MG63 (cell line): ENCODE results near the gene CHAF1A. TPM values are rescaled to one million over a fixed set of nuclear protein-coding genes. Genes with fewer than 3 reads are reported as not detected.

Experiments
- DNase-seq: peaks from one replicate; pipeline ENCODE4 v3.0.0-alpha.2; 2020
- H3K27me3 ChIP-seq: fragments of 250-450 bp; sonication (Bioruptor Pico); 2 replicates; pipeline ENCODE4 v1.5.1; 2020; ENCODE audit warnings: mild to moderate bottlenecking, moderate library complexity
- H3K36me3 ChIP-seq: fragments of 250-450 bp; sonication (Bioruptor Pico); 2 replicates; pipeline ENCODE4 v1.5.1; 2020; ENCODE audit warnings: mild to moderate bottlenecking, moderate library complexity
- H3K4me3 ChIP-seq: fragments of 250-450 bp; sonication (Bioruptor Pico); 2 replicates; pipeline ENCODE4 v1.5.1; 2020; ENCODE audit warnings: mild to moderate bottlenecking, moderate library complexity
- H3K9me3 ChIP-seq: fragments of 250-450 bp; sonication (Bioruptor Pico); 2 replicates; pipeline ENCODE4 v1.5.1; 2020; ENCODE audit warnings: mild to moderate bottlenecking, moderate library complexity
- total RNA-seq: library from RNA; depleted of rRNA; stranded (reverse); fragments of >200 nt; shearing (Covaris generic); gene quantifications from 2 replicates; pipeline ENCODE4 v1.2.3, GENCODE V29; 2014; ENCODE audit warnings: low replicate concordance; rRNA removed

The CHAF1A gene
- total RNA-seq, 1 experiment from 2014 or later: 24.7 TPM

GRCh38 chr19:4473011-4473762, 70.7 kb downstream of the CHAF1A start:
- no peaks in the 10 kb centered on the region for H3K9me3 ChIP-seq
- H3K27me3 ChIP-seq: no peaks in the 10 kb centered on the region
- H3K4me3 ChIP-seq: peak overlapping the region; percentile 62
- no peak for DNase-seq
- H3K36me3 ChIP-seq: no peaks in the 10 kb centered on the region

GRCh38 chr19:4473763-4474513, 71.5 kb downstream of the CHAF1A start:
- DNase-seq: no peak
- H3K4me3 ChIP-seq: no peak overlapping the region
- H3K36me3 ChIP-seq: no peaks in the 10 kb centered on the region
- no peaks in the 10 kb centered on the region for H3K9me3 ChIP-seq
- no peaks in the 10 kb centered on the region for H3K27me3 ChIP-seq

DNA sequence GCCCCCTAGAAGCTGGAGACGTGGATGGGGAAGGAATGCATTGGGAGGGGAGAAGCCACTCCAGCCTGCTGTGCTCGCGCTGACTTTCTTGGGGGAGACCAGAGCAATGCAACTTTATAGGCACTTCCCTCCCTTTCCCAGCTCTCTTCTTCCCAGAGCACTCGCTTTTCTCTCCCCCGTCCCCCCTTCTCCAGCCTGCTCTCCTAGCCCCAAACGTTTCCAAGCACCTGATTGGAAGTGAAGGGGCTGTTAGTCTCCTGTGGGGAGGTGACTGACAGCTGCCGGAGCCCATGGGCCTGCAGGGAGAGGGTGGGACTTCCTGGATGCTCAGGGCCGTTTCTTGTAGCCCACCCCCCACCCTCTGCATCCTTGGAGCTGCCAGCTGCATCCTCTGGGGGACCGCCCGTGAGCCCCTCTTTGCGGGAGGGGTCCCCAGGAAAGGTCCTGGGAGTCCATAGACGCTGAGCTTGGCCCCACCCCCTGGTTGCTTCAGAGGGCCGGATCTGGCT, 72.1 kb downstream of the CHAF1A start:
- no peaks in the 10 kb centered on the region for H3K27me3 ChIP-seq
- no peaks in the 10 kb centered on the region for H3K9me3 ChIP-seq
- no peak overlapping the region for H3K4me3 ChIP-seq
- no peaks in the 10 kb centered on the region for H3K36me3 ChIP-seq
- no peak for DNase-seq

- no peaks in the 10 kb centered on the region for H3K9me3 ChIP-seq
- no peaks in the 10 kb centered on the region for H3K36me3 ChIP-seq
- no peaks in the 10 kb centered on the region for H3K27me3 ChIP-seq
- H3K4me3 ChIP-seq: no peak overlapping the region
- DNase-seq: no peak
Observed at GRCh38 chr19:4477034-4477801, 74.8 kb downstream of the CHAF1A start.

GRCh38 chr19:4482721-4483364, 80.4 kb downstream of the CHAF1A start:
- DNase-seq: no peak

DNA sequence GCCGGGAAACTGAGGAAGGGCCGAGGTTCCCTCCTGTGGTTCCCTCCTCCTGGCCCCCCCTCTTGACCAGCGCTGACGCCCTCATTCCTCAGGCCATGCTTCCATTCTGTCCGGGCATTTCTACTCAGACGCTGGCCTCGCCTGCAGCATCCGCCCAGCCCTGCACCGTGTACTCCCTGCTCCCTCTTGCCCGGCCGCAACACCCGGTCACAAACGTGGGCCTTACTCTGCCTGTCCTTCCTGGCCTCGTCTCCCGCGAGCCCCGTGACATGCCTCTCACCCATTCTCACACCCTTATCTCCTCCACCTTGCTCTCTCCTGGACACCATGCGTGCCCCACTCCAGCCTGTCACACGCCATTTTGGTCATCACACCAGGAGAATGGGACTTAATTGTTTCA, 80.9 kb downstream of the CHAF1A start:
- no peaks in the 10 kb centered on the region for H3K9me3 ChIP-seq
- H3K4me3 ChIP-seq: no peak overlapping the region
- H3K27me3 ChIP-seq: no peaks in the 10 kb centered on the region
- DNase-seq: no peak
- H3K36me3 ChIP-seq: no peaks in the 10 kb centered on the region

More at GRCh38 chr19:4482721-4483364, 80.4 kb downstream of the CHAF1A start:
- Histone ChIP-seq H3K4me3 (no peak overlapping the region), H3K27me3 (no peaks in the 10 kb centered on the region), H3K9me3 (no peaks in the 10 kb centered on the region), H3K36me3 (no peaks in the 10 kb centered on the region)

GRCh38 chr19:4487572-4487971, 85.1 kb downstream of the CHAF1A start:
- H3K9me3 ChIP-seq: no peaks in the 10 kb centered on the region
- no peaks in the 10 kb centered on the region; the same call in 1 of the 2 replicates for H3K36me3 ChIP-seq
- H3K27me3 ChIP-seq: no peaks in the 10 kb centered on the region
- H3K4me3 ChIP-seq: no peak overlapping the region
- no peak for DNase-seq

- Histone ChIP-seq H3K27me3 (no peaks in the 10 kb centered on the region), H3K4me3 (no peak overlapping the region), H3K9me3 (no peaks in the 10 kb centered on the region), H3K36me3 (no peaks in the 10 kb centered on the region; the same call in 1 of the 2 replicates)
- DNase-seq: no peak
Observed at GRCh38 chr19:4488496-4488895, 86.1 kb downstream of the CHAF1A start.

DNA sequence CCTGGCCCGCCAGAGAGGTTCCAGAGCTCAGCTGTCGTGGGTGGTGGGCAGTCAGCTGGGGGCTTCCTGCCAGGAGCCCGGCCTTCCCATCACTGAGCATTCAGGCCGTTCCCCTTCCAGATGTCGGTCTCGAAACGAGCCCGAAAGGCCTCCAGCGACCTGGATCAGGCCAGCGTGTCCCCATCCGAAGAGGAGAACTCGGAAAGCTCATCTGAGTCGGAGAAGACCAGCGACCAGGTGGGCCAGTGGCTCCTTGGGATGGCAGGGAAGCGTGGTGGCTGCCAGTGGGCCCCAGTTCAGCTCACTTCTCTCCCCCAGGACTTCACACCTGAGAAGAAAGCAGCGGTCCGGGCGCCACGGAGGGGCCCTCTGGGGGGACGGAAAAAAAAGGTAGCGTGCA, 89.0 kb downstream of the CHAF1A start:
- DNase-seq: no peak
- no peaks in the 10 kb centered on the region; the same call in 1 of the 2 replicates for H3K36me3 ChIP-seq

DNA sequence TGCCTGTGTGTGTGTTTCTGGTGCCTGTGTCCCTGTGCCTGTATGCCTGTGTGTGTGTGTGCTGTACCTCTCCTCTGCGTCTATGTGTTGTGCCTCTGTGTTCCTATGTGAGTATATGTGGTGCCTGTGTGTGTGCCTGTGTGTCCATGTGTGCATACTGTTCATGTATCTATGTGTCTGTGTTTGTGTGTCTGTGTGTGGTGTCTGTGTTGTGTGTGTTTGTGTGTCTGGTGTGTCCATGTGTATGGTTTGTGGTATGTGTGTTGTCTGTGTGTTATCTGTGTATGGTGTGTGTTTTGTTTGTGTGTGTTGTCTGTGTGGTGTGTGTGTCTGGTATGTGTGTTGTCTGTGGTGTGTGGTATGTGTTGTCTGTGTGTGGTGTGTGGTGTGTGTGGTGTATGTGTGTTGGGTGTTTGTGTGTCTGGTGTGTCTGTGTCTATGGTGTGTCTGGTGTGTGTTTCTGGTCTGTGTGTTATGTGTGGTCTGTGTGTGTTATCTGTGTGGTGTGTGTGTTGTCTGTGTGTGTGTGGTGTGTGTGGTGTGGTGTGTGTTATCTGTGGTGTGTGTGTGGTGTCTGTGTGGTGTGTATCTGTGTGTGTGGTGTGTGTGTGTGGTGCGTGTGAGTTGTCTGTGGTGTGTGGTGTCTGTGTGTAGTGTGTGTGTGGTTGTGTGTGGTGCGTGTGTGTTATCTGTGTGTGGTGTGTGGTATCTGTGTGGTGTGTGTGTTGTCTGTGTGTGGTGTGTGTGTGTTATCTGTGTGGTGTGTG, 90.1 kb downstream of the CHAF1A start:
- Histone ChIP-seq H3K9me3 (no peaks in the 10 kb centered on the region), H3K4me3 (no peak overlapping the region), H3K36me3 (no peaks in the 10 kb centered on the region; the same call in 1 of the 2 replicates), H3K27me3 (no peaks in the 10 kb centered on the region)
- no peak for DNase-seq

More for the DNA sequence above, 89.0 kb downstream of the CHAF1A start:
- Histone ChIP-seq H3K9me3 (no peaks in the 10 kb centered on the region), H3K27me3 (no peaks in the 10 kb centered on the region), H3K4me3 (no peak overlapping the region)

Other genes with a start within 250 kb of the CHAF1A start
- gene CREB3L3, start 249.0 kb upstream of the CHAF1A start, total RNA-seq: not detected in 2 replicates
- gene SIRT6, start 220.1 kb upstream of the CHAF1A start, total RNA-seq: 2.3 and 7.7 TPM in 2 replicates
- gene ANKRD24, start 220.0 kb upstream of the CHAF1A start, total RNA-seq: 0.13 TPM in 1 of 2 replicates, not detected in the other
- not detected in 2 replicates for gene EBI3, start 173.1 kb upstream of the CHAF1A start, total RNA-seq
- 13.6 and 26.1 TPM in 2 replicates for gene YJU2, start 155.6 kb upstream of the CHAF1A start, total RNA-seq
- gene SHD, start 123.4 kb upstream of the CHAF1A start, total RNA-seq: not detected in 2 replicates
- not detected in 2 replicates for gene TMIGD2, start 100.3 kb upstream of the CHAF1A start, total RNA-seq
- not detected in 2 replicates for gene FSD1, start 98.0 kb upstream of the CHAF1A start, total RNA-seq
- not detected in 2 replicates for gene STAP2, start 63.8 kb upstream of the CHAF1A start, total RNA-seq
- 0.52 and 4.4 TPM in 2 replicates for gene MPND, start 59.1 kb upstream of the CHAF1A start, total RNA-seq
- gene SH3GL1, start 2.1 kb upstream of the CHAF1A start, total RNA-seq: 50.5 and 76.0 TPM in 2 replicates
- 58.0 and 107 TPM in 2 replicates for gene UBXN6, start 55.2 kb downstream of the CHAF1A start, total RNA-seq
- 19.5 and 29.8 TPM in 2 replicates for gene HDGFL2, start 69.7 kb downstream of the CHAF1A start, total RNA-seq
- gene PLIN4, start 115.8 kb downstream of the CHAF1A start, total RNA-seq: not detected in 2 replicates
- not detected in 2 replicates for gene PLIN5, start 132.6 kb downstream of the CHAF1A start, total RNA-seq
- gene LRG1, start 137.4 kb downstream of the CHAF1A start, total RNA-seq: not detected in 2 replicates
- 4.5 and 5.7 TPM in 2 replicates for gene SEMA6B, start 157.0 kb downstream of the CHAF1A start, total RNA-seq
- 1.2 and 1.5 TPM in 2 replicates for gene TNFAIP8L1, start 236.9 kb downstream of the CHAF1A start, total RNA-seq